Lower leg skin (tissue), 3 donors: Measurements from ENCODE around the gene METTL24.

ENCODE experiments used
- POLR2A ChIP-seq, 2 donors: fragments of 450-650 bp; IDR thresholded peaks; one replicate each; pipeline ENCODE4 v1.6.1; 2016 to 2017; ENCODE audit warnings: antibody characterized with exemption in 2 of 2, mild to moderate bottlenecking in 1 of 2, moderate library complexity in 1 of 2
- TF ChIP-seq, protein P1 (sequence below), 3 donors: fragments of 450-650 bp; IDR thresholded peaks; one replicate each; pipeline ENCODE4 v1.5.1; 2016; ENCODE audit warnings: antibody characterized with exemption in 3 of 3, mild to moderate bottlenecking in 3 of 3, moderate library complexity in 2 of 3

DNA sequence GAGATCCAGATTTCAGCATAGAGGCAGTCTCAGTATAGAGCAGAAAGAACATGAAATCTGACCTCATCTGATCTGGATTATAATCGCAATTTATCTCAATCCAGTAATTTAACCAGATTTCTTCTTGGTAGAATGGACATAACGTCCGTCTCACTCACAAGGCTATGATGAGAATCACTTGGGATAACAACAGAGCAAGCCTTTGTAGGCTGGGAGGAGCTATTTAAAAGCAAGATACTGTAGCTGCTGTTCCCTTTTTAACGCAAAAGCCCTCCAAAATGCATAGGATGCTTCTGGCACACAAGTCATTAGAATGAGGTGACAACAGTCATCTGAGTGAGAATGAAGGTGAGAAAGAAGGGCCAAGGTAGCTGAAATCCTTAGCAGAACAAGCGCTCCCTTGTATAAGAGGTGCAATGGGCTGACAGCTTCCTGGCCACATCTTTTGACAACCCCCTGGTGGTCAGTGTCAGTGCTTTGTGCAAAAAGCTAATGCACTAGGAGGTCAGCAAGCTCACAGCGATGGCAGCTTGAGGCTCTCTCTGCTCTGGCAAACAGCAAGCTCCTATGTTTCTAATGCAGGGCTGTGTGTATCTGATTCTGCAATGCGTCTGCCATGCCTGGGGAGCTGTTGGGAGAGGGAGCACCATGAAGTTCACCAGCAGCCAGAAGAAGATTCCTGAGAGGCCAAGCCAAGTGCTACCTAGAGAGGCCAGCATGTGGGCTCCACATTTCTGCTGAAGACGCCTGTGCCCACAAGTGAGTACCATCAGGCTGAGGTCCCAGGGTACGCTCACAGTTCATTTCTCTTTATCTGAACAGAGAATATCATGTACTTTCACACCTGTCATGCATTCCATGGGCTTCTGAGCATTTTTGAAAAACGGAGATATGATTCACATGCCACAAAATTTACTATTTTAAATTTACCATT, 16.2 kb downstream of the METTL24 start:
- TF ChIP-seq, protein P1, sequence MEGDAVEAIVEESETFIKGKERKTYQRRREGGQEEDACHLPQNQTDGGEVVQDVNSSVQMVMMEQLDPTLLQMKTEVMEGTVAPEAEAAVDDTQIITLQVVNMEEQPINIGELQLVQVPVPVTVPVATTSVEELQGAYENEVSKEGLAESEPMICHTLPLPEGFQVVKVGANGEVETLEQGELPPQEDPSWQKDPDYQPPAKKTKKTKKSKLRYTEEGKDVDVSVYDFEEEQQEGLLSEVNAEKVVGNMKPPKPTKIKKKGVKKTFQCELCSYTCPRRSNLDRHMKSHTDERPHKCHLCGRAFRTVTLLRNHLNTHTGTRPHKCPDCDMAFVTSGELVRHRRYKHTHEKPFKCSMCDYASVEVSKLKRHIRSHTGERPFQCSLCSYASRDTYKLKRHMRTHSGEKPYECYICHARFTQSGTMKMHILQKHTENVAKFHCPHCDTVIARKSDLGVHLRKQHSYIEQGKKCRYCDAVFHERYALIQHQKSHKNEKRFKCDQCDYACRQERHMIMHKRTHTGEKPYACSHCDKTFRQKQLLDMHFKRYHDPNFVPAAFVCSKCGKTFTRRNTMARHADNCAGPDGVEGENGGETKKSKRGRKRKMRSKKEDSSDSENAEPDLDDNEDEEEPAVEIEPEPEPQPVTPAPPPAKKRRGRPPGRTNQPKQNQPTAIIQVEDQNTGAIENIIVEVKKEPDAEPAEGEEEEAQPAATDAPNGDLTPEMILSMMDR (IDR thresholded peaks at IDR 0.05): no peak
- no peak for TF ChIP-seq POLR2A (IDR thresholded peaks at IDR 0.05)
